Tibial nerve (tissue), 4 donors: ENCODE data around the gene ADCY6. TPM values are rescaled to one million over a fixed set of nuclear protein-coding genes. Genes with fewer than 3 reads are reported as not detected.

ENCODE experiments used
- DNase-seq, 2 donors: peaks; one replicate each; pipeline ENCODE4 v3.0.0-alpha.2; 2019; ENCODE audit warnings: low spot score in 2 of 2
- H3K27ac ChIP-seq, 4 donors: fragments of 200-600 bp; sonication (generic) in 3 of 4; one replicate each; pipeline ENCODE4 v1.5.1; 2017 to 2019; ENCODE audit warnings: mild to moderate bottlenecking in 1 of 4
- H3K27me3 ChIP-seq, 2 donors: fragments of 200-600 bp; sonication (generic) in 1 of 2; one replicate each; pipeline versions ENCODE4 v1.5.1 to v1.6.0; 2017 to 2019
- H3K36me3 ChIP-seq, 3 donors: fragments of 200-600 bp; sonication (generic); one replicate each; pipeline ENCODE4 v1.5.1; 2018 to 2019
- H3K4me1 ChIP-seq, 4 donors: fragments of 200-600 bp; sonication (generic) in 3 of 4; one replicate each; pipeline ENCODE4 v1.5.1; 2017 to 2019
- H3K4me3 ChIP-seq, 4 donors: fragments of 200-600 bp; sonication (generic) in 3 of 4; one replicate each; pipeline ENCODE4 v1.5.1; 2017 to 2019; ENCODE audit warnings: mild to moderate bottlenecking in 1 of 4, moderate library complexity in 1 of 4
- H3K9me3 ChIP-seq, 4 donors: fragments of 200-600 bp; sonication (generic) in 3 of 4; one replicate each; pipeline ENCODE4 v1.5.1; 2017 to 2019
- EP300 ChIP-seq, 2 donors: sonication (generic); formaldehyde crosslinking; IDR thresholded peaks; one replicate each; pipeline ENCODE4 v1.6.1; 2017; ENCODE audit warnings: antibody characterized with exemption in 2 of 2, mild to moderate bottlenecking in 1 of 2
- POLR2A ChIP-seq, 2 donors: fragments of 450-650 bp; IDR thresholded peaks; one replicate each; pipeline ENCODE4 v1.6.1; 2017; ENCODE audit warnings: antibody characterized with exemption in 2 of 2, mild to moderate bottlenecking in 2 of 2, moderate library complexity in 2 of 2
- WGBS, 2 donors: methylation state at CpG; one replicate each; pipeline ENCODE4 v1.1.5; 2018; 5-methylcytosine and 5-hydroxymethylcytosine counted together
- small RNA-seq: library from RNA; depleted of rRNA; stranded (forward); fragments of <200 nt; gene quantifications from one replicate; pipeline ENCODE3, GENCODE V24; 2016
- total RNA-seq, 4 donors: library from RNA; depleted of rRNA; stranded (reverse); fragments of >200 nt; gene quantifications; one replicate each; pipeline ENCODE4 v1.1.0, GENCODE V29; 2016
- TF ChIP-seq, protein P1 (sequence below), 5 experiments: fragments of 200-600 bp in 3 of 5; fragments of 450-650 bp in 2 of 5; sonication (generic) in 3 of 5; IDR thresholded peaks; one replicate each; pipeline ENCODE4 v1.5.1; 2016 to 2019; ENCODE audit warnings: antibody characterized with exemption in 5 of 5, mild to moderate bottlenecking in 3 of 5, moderate library complexity in 2 of 5

Gene ADCY6
- total RNA-seq, 4 donors from 2014 or later, result 53.3 to 74.7 (median 57.1) TPM

DNA sequence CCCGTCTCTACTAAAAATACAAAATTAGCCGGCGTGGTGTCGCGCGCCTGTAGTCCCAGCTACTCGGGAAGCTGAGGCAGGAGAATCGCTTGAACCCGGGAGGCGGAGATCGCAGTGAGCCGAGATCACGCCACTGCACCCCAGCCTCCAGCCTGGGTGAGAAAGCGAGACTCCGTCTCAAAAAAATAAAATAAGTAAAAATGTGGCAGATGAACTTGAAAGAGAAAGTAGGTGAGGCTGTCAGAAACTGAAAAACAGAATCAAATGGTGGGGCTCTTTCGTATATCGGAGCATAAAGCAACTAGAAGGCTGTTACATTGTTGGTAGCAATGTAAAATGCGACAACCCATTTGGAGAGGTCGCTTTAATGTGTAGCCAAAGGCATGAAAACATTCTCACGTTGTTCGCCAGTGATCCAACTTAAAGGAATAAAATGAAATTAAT, 71.6 kb downstream of the ADCY6 start:
- Histone ChIP-seq H3K9me3 (peaks cover 0 to 21% (median 0%) of the 10 kb centered on the region in 4 donors), H3K27me3 (no peaks in the 10 kb centered on the region), H3K27ac (peak overlapping the region; percentile 94 to 99 (median 96)), H3K4me3 (peak overlapping the region; percentile 61 to 95 (median 81)), H3K36me3 (peaks cover 0 to 23% (median 9%) of the 10 kb centered on the region in 3 donors), H3K4me1 (peaks cover 0 to 41% (median 25%) of the 10 kb centered on the region in 4 donors)
- no peak for TF ChIP-seq EP300 (IDR thresholded peaks at IDR 0.05)
- no peak for TF ChIP-seq POLR2A (IDR thresholded peaks at IDR 0.05)
- WGBS, 2 donors, result 13 to 16% methylated on average over 21 of the region's 21 CpGs
- DNase-seq, result no peak

DNA sequence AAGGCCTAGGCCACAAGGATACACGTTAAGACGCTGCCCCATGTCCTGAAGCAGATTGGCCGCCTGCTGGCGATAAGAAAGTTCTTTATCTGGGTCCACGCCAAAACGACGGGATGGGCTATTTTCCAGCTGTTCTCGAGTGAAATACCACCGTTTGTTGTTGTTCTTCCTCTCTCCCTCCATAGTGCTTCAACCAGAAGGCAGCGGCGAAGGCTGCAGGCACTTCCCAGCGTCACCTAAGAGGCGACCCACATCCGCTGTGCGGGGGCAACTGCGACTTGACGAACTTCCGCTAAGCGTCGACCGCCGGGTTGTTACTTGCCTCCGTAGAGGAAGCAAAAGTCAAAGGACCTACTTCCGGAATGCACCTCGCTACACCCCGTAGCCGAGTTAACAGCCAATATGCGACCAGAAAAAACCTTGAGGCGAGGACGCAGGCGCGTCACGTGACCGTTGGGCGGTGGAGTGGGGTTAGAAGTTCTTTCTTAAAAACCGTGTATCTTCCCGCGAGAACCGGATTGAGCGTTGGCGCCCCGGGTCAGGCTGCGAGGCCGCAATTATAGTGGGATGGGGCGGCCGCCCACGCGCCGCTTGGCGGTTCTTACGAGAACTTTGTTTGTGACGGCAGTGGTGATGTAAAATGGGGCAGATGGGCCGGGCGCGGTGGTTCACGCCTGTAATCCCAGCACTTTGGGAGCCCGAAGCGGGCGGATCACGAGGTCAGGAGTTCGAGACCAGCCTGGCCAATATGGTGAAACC, 72.2 kb downstream of the ADCY6 start, which contains the start of gene CCNT1:
Gene CCNT1 (minus strand): TSS at position 215 of the 759 bp plus-strand sequence. CDS start 32 bp downstream, at position 183.
- peaks cover 0 to 41% (median 25%) of the 10 kb centered on the region in 4 donors for H3K4me1 ChIP-seq
- H3K27me3 ChIP-seq, result no peaks in the 10 kb centered on the region
- H3K36me3 ChIP-seq, result peaks cover 0 to 28% (median 9%) of the 10 kb centered on the region in 3 donors
- 0 to 1% methylated on average over 50 to 55 of the region's 61 CpGs for WGBS, 2 donors
- H3K4me3 ChIP-seq, result peak within 1 kb of the TSS; percentile 66 to 95 (median 81)
- H3K9me3 ChIP-seq, result peaks cover 0 to 21% (median 0%) of the 10 kb centered on the region in 4 donors
- H3K27ac ChIP-seq, result peak within 1 kb of the TSS; percentile 94 to 99 (median 96)
- peak; percentile 95 to 97 for DNase-seq
- peak; percentile 57 to 62 for TF ChIP-seq POLR2A (IDR thresholded peaks at IDR 0.05)
- TF ChIP-seq EP300 (IDR thresholded peaks at IDR 0.05), result peak; percentile 98 to 99
- TF ChIP-seq, protein P1, sequence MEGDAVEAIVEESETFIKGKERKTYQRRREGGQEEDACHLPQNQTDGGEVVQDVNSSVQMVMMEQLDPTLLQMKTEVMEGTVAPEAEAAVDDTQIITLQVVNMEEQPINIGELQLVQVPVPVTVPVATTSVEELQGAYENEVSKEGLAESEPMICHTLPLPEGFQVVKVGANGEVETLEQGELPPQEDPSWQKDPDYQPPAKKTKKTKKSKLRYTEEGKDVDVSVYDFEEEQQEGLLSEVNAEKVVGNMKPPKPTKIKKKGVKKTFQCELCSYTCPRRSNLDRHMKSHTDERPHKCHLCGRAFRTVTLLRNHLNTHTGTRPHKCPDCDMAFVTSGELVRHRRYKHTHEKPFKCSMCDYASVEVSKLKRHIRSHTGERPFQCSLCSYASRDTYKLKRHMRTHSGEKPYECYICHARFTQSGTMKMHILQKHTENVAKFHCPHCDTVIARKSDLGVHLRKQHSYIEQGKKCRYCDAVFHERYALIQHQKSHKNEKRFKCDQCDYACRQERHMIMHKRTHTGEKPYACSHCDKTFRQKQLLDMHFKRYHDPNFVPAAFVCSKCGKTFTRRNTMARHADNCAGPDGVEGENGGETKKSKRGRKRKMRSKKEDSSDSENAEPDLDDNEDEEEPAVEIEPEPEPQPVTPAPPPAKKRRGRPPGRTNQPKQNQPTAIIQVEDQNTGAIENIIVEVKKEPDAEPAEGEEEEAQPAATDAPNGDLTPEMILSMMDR (IDR thresholded peaks at IDR 0.05), result peak; percentile 4 to 76 (median 26)

Small RNA genes lying within 50 kb of the gene (small RNA-seq; reads per million reads assigned to genes)
- gene MIR4701 (not detected), gene RF00019 (not detected)

Other genes starting within 250 kb of the ADCY6 start
- not detected for gene LALBA, start 219.0 kb downstream of the ADCY6 start, total RNA-seq
- gene KANSL2, start 106.9 kb downstream of the ADCY6 start, total RNA-seq, result 100 to 1,000 TPM in 1 of 4 donors, 10 to 100 TPM in 3; 58.4 to 101 (median 69.4) TPM
- 10 to 100 TPM; 21.3 to 32.1 (median 24.9) TPM for gene CCNT1, start 72.4 kb downstream of the ADCY6 start, total RNA-seq
- gene CACNB3, start 29.4 kb upstream of the ADCY6 start, total RNA-seq, result 10 to 100 TPM in 3 of 4 donors, 1 to 10 TPM in 1; 9.8 to 31.2 (median 20.7) TPM
- 10 to 100 TPM; 40.9 to 73.7 (median 49.8) TPM for gene DDX23, start 63.1 kb upstream of the ADCY6 start, total RNA-seq
- gene RND1, start 76.8 kb upstream of the ADCY6 start, total RNA-seq, result 1 to 10 TPM in 1 of 4 donors, not detected in 3; 1.8 TPM
- 10 to 100 TPM in 2 of 4 donors, 1 to 10 TPM in 2; 6.1 to 13.6 (median 10.7) TPM for gene FKBP11, start 136.4 kb upstream of the ADCY6 start, total RNA-seq
- gene ARF3, start 168.4 kb upstream of the ADCY6 start, total RNA-seq, result 10 to 100 TPM; 45.3 to 55.2 (median 49.3) TPM
- gene WNT10B, start 182.6 kb upstream of the ADCY6 start, total RNA-seq, result 10 to 100 TPM in 1 of 4 donors, 1 to 10 TPM in 2, under 1 TPM in 1; 0.60 to 11.0 (median 3.6) TPM
- gene WNT1, start 189.2 kb upstream of the ADCY6 start, total RNA-seq, result not detected
- gene DDN, start 210.3 kb upstream of the ADCY6 start, total RNA-seq, result not detected
- 10 to 100 TPM; 40.6 to 60.7 (median 46.1) TPM for gene PRKAG1, start 229.7 kb upstream of the ADCY6 start, total RNA-seq